ENCODE results near the gene LRBA.

LRBA gene

DNA sequence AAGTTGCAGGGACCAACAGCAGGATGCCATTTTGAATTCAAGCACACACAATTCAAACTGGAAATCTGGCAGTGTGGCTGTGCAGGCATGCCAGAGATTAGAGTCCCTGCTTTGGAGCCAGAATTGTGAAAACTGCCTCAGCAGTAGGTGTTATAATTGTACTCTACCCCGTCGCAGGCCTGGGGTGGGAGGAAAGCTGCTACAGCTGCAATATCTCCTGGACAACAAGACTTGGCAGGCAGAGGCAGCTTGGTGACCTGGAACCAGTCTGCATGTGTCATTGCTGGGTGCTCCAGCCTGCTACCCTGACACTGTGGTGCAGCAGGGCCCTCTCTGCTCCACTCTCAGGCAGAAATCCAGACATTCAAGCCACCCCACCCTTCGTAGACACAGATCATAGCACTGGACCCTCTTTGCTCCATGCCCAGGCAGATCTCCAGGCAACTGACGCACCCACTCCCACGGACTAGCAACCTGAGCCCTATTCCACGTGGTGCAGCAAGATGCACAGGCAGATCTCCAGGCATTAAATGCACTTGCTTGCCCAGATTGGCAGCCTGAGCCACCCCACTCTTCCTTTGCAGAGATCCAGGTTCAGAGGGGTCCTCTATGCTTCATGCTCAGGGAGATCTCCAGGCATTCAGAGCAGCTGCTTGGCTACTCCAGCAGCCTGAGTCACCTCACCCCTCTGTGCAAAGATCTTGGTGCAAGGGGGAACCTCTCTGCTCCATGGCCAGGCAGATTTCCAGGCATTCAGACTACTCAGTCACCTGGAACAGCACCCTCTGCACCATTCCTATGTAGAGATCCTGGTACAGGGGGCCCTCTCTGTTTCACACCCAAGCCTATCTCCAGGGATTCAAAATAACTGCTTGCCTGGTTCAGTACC is 140.5 kb downstream of the LRBA start:
- DNase-seq, result no peak

GRCh38 chr4:150867148-150867547 is 147.9 kb downstream of the LRBA start:
- DNase-seq, result peak; percentile 95

GRCh38 chr4:150863456-150863855 is 151.6 kb downstream of the LRBA start:
- DNase-seq, result no peak

GRCh38 chr4:150862829-150863228 is 152.3 kb downstream of the LRBA start:
- no peak for DNase-seq

DNA sequence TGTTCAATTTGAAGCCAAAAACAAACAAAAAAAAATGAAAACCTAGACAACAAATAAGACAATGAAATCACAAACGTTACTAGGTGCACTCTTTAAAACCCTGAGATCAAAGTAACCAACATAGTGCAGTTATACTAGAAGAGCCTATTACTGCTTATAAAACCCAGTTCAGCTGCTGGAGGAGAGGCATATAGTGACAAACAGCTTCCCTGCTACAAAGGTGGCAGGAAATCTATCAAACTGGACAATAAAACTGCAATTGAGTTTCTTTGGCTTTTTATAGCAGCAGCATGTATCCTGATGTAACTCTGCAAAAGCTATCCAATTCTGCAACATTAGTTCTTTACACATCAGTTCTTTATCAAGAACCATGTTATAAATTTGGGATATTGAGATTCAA is 155.6 kb downstream of the LRBA start:
- DNase-seq, result no peak

- DNase-seq, result no peak
These were observed 159.0 kb downstream of the LRBA start for GRCh38 chr4:150855981-150856510.

GRCh38 chr4:150854600-150854999 is 160.5 kb downstream of the LRBA start:
- DNase-seq, result no peak

- DNase-seq, result no peak
These were observed 161.2 kb downstream of the LRBA start for GRCh38 chr4:150853882-150854281.

DNA sequence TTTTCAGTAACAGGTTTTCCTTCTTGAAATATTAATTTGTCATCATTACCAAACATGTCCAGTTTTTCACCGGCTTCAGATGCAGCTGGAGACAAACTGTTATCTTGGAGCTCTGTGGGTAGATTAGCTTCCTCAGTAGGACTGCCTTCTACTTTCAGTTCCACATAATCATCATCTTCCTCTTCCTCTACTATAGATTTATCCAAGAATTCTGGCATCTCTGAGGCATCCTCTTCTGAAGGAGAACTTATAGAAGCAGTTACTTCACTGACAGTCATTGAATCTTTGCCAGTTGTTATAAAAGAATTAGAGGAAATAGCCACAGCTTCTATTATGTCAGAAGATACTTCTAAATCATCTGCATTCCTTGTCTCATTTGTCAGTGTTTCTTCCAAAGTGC is 162.9 kb downstream of the LRBA start:
- DNase-seq, result peak; percentile 44

DNA sequence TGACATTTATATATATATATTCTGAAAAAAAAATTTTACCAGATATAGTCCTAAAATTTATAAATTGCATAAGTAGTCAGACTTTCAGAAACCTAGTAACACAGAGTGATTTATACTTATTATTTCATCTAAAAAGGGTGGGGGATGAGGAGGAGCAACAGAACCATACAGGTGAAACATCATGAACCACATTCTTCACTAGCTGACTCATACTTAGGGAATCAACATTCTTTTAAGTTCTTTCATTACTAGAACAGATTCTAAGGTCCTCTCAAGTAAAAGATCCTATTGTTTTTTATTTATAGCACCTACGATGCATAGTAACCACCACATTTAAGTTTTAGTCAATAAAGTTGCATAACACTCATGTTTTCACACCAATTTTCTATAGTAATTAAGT is 166.1 kb downstream of the LRBA start:
- DNase-seq, result no peak

- DNase-seq, result peak; percentile 35
These were observed 186.9 kb downstream of the LRBA start for GRCh38 chr4:150828159-150828558.

DNA sequence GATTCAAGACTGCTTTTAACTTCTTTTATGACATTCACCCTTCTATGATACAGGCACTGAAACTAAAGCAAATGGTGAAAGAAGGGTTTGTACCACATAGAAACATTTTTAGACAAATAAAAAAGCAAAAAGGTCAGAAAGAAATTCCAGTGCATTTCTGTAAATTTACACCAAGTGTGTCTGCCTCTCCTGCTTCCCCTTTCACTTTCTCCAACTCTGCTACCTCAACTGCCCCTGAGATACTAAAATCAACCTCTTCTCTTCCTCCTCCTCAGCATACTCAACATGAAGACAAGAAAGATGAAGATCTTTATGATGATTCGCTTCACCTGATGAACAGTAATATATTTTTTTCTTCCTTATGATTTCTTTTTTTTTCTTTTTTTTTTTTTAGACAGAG is 187.9 kb downstream of the LRBA start:
- DNase-seq, result no peak

DNA sequence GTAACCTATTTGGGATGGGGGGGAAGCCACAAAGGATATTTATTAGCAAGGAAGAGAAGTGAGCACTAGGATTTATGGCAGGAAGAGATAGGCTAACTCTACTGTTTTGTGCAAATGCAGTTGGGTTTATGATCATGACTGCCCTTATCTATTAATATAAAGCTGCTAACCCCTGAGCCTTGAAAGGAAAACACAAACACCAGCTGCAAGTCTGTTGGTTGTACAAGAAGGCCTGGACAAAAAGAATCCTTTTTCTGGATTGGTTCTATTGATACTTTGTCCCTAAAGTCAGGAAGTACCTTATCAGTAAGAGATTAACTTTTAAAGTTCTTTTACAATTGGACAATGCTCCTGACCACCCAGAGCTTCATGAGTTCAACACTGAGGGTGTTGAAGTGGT is 188.8 kb downstream of the LRBA start:
- DNase-seq, result peak; percentile 61

DNA sequence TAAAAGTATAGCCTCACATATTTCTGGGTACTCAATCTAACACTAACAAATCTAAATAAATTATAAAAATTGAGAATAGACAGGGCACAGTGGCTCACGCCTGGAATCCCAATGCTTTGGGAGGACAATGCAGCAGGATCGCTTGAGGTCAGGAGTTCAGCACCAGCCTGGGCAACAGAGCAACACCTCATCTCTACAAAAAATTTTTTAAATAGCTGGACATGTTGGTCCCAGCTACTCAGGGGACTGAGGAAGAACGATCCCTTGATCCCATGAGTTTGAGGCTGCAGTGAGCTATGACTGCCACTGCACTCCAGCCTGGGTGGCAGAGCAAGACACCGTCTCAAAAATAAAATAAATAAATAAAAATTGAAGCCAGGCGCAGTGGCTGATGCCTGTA is 192.7 kb downstream of the LRBA start:
- DNase-seq, result no peak

DNA sequence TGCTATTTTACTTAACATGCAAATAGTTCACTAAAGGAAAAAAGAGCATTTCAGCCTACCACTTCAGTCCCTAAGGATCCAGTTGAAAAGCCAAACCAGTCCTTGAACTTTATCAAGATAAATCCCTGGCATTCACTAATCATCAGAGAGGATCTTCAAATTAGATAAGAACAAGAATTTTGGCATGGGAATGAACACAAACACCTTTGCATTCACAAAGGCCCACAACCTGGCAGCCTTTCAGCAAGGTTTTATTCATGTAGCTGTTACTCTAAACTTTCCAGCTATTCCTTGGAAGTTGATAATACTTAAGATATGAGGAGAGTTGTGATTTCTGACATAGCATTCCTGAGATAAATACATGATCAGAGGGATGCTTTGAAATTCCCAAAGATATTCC is 193.4 kb downstream of the LRBA start:
- no peak for DNase-seq

GRCh38 chr4:150820409-150820808 is 194.7 kb downstream of the LRBA start:
- DNase-seq, result no peak

- DNase-seq, result no peak
These were observed 196.4 kb downstream of the LRBA start for GRCh38 chr4:150818661-150819060.

GRCh38 chr4:150817804-150818528 is 197.1 kb downstream of the LRBA start:
- no peak for DNase-seq

- DNase-seq, result no peak
These were observed 198.1 kb downstream of the LRBA start for GRCh38 chr4:150817017-150817416.

DNA sequence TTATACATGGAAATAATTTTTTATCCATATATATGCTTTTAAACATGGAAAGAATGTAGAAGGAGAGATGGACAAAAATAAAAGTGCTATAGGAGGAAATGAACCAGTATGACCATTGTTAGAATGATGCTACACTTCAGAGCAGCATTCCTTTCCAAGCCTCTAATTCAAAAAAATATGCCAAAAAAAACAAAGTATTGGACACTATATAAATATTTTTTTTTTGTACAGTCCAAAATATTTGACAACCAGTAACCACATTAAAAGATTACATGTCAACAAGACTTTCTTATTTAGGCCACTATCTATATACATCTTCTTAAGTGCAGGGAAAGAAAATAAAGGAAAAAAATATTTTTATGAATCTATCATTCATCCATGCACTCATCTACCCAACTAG is 198.6 kb downstream of the LRBA start:
- DNase-seq, result no peak

DNA sequence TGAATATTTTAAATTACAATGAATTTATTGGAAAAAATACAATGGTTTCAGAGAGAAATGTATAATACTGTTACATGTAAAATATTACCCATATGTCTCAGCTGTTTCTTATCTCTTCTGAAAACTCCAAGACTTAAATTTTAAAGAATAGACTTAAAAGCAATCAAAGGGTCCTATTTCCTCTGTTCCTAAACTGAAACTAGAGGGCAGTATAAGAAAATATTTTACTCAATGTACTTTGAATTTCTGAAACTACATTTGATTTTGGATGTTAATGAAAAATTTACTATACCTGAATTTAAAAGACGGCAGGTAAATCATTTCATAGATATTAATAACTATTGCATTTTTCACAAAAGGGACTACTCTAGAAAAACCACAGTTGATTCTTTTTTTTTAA is 200.2 kb downstream of the LRBA start:
- DNase-seq, result peak; percentile 41

GRCh38 chr4:150805183-150806025 is 209.7 kb downstream of the LRBA start:
- DNase-seq, result no peak

DNA sequence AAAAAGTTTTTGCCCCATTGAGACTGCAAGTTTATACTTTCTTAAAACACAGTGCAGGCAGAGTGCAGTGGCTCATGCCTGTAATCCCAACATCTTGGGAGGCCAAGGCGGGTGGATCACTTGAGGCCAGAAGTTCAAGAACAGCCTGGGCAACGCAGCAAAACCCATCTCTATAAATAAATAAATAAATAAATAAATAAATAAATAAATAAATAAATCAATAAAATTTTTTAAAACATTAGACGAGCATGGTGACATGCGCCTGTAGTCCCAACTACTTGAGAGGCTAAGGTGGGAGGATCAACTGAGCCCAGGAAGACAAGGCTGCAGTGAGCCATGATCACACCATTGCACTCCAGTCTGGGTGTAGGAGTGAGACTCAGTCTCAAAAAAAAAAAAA is 213.3 kb downstream of the LRBA start:
- no peak for DNase-seq

Measured in hematopoietic multipotent progenitor cell treated with erythropoietin and hydrocortisone succinate and interleukin-3 and kit ligand, for 4 days (in vitro differentiated cells).